NCI-H2029 treated with DMSO at 0.1 percent for 48 hours (cell line): ENCODE data around the gene HEMK1.
A peak's percentile ranks its signal among the peaks of the same experiment; 100 is the strongest.

Experiments used
- DNase-seq: peaks from one replicate; lab custom pipeline; 2025; lab: John Stamatoyannopoulos, UW

HEMK1 gene

GRCh38 chr3:50602595-50603191 is 33.4 kb downstream of the HEMK1 start:
- DNase-seq = no peak

GRCh38 chr3:50603261-50604109 is 34.2 kb downstream of the HEMK1 start:
- DNase-seq = no peak

- no peak for DNase-seq
These were observed 34.8 kb downstream of the HEMK1 start for GRCh38 chr3:50604110-50604621.

GRCh38 chr3:50604628-50605588 is 35.6 kb downstream of the HEMK1 start:
- DNase-seq = no peak

- DNase-seq = no peak
These were observed 36.6 kb downstream of the HEMK1 start for GRCh38 chr3:50605901-50606326.

GRCh38 chr3:50606596-50606995 is 37.3 kb downstream of the HEMK1 start:
- no peak for DNase-seq

- DNase-seq = no peak
These were observed 38.2 kb downstream of the HEMK1 start for GRCh38 chr3:50607271-50608091.

GRCh38 chr3:50608278-50608677 is 39.0 kb downstream of the HEMK1 start:
- DNase-seq = no peak

GRCh38 chr3:50609071-50609762 is 39.9 kb downstream of the HEMK1 start:
- no peak for DNase-seq

GRCh38 chr3:50609763-50610085 is 40.4 kb downstream of the HEMK1 start:
- DNase-seq = no peak

- no peak for DNase-seq
These were observed 41.1 kb downstream of the HEMK1 start for GRCh38 chr3:50610181-50610971.

GRCh38 chr3:50610992-50611463 is 41.7 kb downstream of the HEMK1 start:
- DNase-seq = no peak

GRCh38 chr3:50611464-50612233 is 42.3 kb downstream of the HEMK1 start, which contains the start of gene CISH:
Gene CISH, minus strand, starts transcription at chr3:50611774. Its CDS starts 124 bp downstream, at chr3:50611650.
- DNase-seq = peak; percentile 53

- DNase-seq = no peak
These were observed 43.0 kb downstream of the HEMK1 start for GRCh38 chr3:50612234-50612882.

- DNase-seq = no peak
These were observed 43.9 kb downstream of the HEMK1 start for GRCh38 chr3:50612970-50613846.

GRCh38 chr3:50615190-50615589 is 45.9 kb downstream of the HEMK1 start:
- DNase-seq = no peak

GRCh38 chr3:50616003-50616769 is 46.9 kb downstream of the HEMK1 start:
- DNase-seq = peak; percentile 37
